Fibroblast of lung (primary cell): ENCODE measurements around the gene ARHGEF7. TPM values are rescaled to one million over a fixed set of nuclear protein-coding genes. Genes with fewer than 3 reads are reported as not detected.
A peak's percentile ranks its signal among the peaks of the same experiment; 100 is the strongest.

Source experiments
- DNase-seq, 2 donors: peaks; one replicate each; pipeline versions ENCODE4 v3.0.0 to v3.0.0-alpha.2; 2010; ENCODE audit warnings: low read depth in 2 of 2
- H2AFZ ChIP-seq: 2 replicates; pipeline ENCODE4 v1.5.1; 2012; ENCODE audit warnings: low read length, control low read depth, inconsistent platforms
- H3K27ac ChIP-seq: 2 replicates; pipeline ENCODE4 v1.5.1; 2011; ENCODE audit warnings: low read length, control low read depth; ENCODE audit not compliant: insufficient read depth
- H3K27me3 ChIP-seq: 2 replicates; pipeline ENCODE4 v1.5.1; 2011; ENCODE audit warnings: mild to moderate bottlenecking, low read length; ENCODE audit not compliant: control insufficient read depth, insufficient read depth
- H3K36me3 ChIP-seq: 2 replicates; pipeline ENCODE4 v1.5.1; 2011; ENCODE audit warnings: low read length; ENCODE audit not compliant: control insufficient read depth, insufficient read depth
- H3K4me1 ChIP-seq: 2 replicates; pipeline ENCODE4 v1.5.1; 2011; ENCODE audit warnings: low read length; ENCODE audit not compliant: control insufficient read depth, insufficient read depth; ENCODE audit errors: extremely low read depth
- H3K4me2 ChIP-seq: 2 replicates; pipeline ENCODE4 v1.5.1; 2011; ENCODE audit warnings: low read length, control low read depth; ENCODE audit not compliant: insufficient read depth; ENCODE audit errors: extremely low read depth
- H3K4me3 ChIP-seq, 4 experiments: fragments of 200-600 bp in 1 of 4; sonication (generic) in 1 of 4; replicated peaks in 1 of 4; 2 replicates each; pipeline ENCODE4 v1.5.1; 2011 to 2016; ENCODE audit warnings: low read length in 4 of 4, low read depth in 3 of 4, mild to moderate bottlenecking in 3 of 4, control low read depth in 2 of 4, inconsistent platforms in 1 of 4, mixed read lengths in 1 of 4; ENCODE audit not compliant: insufficient read depth in 1 of 4; ENCODE audit errors: control extremely low read depth in 1 of 4
- H3K79me2 ChIP-seq: 2 replicates; pipeline ENCODE4 v1.5.1; 2012; ENCODE audit warnings: mild to moderate bottlenecking, low read length, inconsistent platforms; ENCODE audit not compliant: control insufficient read depth, insufficient read depth
- H3K9ac ChIP-seq: 2 replicates; pipeline ENCODE4 v1.5.1; 2011; ENCODE audit warnings: mild to moderate bottlenecking, low read length, control low read depth; ENCODE audit not compliant: insufficient read depth
- H3K9me3 ChIP-seq: 2 replicates; pipeline ENCODE4 v1.5.1; 2012; ENCODE audit warnings: low read depth, low read length; ENCODE audit not compliant: control insufficient read depth, insufficient read depth
- H4K20me1 ChIP-seq: 2 replicates; pipeline ENCODE4 v1.5.1; 2011; ENCODE audit warnings: low read length; ENCODE audit not compliant: control insufficient read depth, insufficient read depth; ENCODE audit errors: extremely low read depth
- EZH2 ChIP-seq: IDR thresholded peaks from 2 replicates; pipeline ENCODE4 v1.5.1; 2012; ENCODE audit warnings: low read length, control low read depth, mild to moderate bottlenecking; ENCODE audit errors: missing control alignments
- polyA plus RNA-seq, 2 donors: library from polyadenylated mRNA; depleted of rRNA in 1 of 2; stranded (reverse) in 1 of 2; unstranded in 1 of 2; fragments of >200 nt; gene quantifications; 2 replicates each; pipeline ENCODE4 v1.2.1, GENCODE V29; 2011 to 2012; ENCODE audit warnings: missing spikeins in 1 of 2
- total RNA-seq: library from RNA; depleted of rRNA; stranded (reverse); fragments of >200 nt; gene quantifications from 2 replicates; pipeline ENCODE4 v1.2.1, GENCODE V29; 2014
- TF ChIP-seq, protein P1 (sequence below), 2 donors: IDR thresholded peaks in 1 of 2; conservative IDR thresholded peaks in 1 of 2; 1 replicate in 1 of 2; 2 replicates in 1 of 2; pipeline ENCODE4 v1.5.1; 2011 to 2012; ENCODE audit warnings: low read length in 2 of 2, control low read depth in 1 of 2, inconsistent platforms in 1 of 2, low read depth in 1 of 2, mild to moderate bottlenecking in 1 of 2

ARHGEF7 gene
- total and polyA plus RNA-seq, 2 donors (not counting 1 experiment from before 2014, with no cell fraction given), result 29.1 to 42.8 TPM

DNA sequence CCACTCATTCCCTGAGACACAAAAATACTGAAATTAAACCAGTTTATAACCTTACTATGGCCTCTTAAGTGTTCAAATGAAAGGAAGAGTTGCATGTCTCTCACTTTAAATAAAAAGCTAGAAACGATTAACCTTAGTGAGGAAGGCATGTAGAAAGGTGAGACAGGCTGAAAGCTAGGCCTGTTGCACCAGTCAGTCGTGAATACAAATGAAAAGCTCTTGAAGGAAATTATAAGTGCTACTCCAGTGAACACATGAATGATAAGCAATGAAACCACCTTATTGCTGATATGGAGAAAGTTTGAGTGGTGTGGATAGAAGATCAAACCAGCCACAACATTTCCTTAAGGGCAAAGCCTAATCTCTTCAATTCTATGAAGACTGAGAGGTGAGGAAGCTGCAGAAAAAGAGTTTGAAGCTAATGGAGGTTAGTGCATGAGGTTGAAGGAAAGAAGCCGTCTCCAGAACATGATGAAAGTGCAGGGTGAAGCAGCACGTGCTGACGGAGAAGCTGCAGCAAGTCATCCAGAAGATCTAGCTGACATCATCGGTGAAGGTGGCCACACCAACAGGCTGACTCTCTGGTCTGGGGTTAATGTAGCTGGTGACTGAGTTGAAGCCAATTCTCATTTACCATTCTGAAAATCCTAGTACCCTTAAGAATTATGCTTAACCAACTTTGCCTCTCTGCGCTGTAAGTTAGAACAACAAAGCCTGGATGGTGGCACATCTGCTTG is 110.9 kb downstream of the ARHGEF7 start:
- DNase-seq, result no peak
- Histone ChIP-seq H3K79me2 (peaks cover 19% of the 10 kb centered on the region), H4K20me1 (no peaks in the 10 kb centered on the region), H3K4me3 (no peak overlapping the region), H3K27ac (no peak overlapping the region), H3K9ac (no peak overlapping the region), H3K9me3 (no peaks in the 10 kb centered on the region), H3K27me3 (no peaks in the 10 kb centered on the region), H3K36me3 (peaks cover 2% of the 10 kb centered on the region), H3K4me2 (no peak overlapping the region), H3K4me1 (no peaks in the 10 kb centered on the region), H2AFZ (no peak overlapping the region)
- TF ChIP-seq EZH2, result no peak
- TF ChIP-seq, protein P1, sequence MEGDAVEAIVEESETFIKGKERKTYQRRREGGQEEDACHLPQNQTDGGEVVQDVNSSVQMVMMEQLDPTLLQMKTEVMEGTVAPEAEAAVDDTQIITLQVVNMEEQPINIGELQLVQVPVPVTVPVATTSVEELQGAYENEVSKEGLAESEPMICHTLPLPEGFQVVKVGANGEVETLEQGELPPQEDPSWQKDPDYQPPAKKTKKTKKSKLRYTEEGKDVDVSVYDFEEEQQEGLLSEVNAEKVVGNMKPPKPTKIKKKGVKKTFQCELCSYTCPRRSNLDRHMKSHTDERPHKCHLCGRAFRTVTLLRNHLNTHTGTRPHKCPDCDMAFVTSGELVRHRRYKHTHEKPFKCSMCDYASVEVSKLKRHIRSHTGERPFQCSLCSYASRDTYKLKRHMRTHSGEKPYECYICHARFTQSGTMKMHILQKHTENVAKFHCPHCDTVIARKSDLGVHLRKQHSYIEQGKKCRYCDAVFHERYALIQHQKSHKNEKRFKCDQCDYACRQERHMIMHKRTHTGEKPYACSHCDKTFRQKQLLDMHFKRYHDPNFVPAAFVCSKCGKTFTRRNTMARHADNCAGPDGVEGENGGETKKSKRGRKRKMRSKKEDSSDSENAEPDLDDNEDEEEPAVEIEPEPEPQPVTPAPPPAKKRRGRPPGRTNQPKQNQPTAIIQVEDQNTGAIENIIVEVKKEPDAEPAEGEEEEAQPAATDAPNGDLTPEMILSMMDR (conservative IDR thresholded peaks at IDR 0.05 in 1 of 2, IDR thresholded peaks at IDR 0.05 in 1 of 2; ENCODE audit: low read depth in 1 of 2, low read length in 2 of 2), result no peak

DNA sequence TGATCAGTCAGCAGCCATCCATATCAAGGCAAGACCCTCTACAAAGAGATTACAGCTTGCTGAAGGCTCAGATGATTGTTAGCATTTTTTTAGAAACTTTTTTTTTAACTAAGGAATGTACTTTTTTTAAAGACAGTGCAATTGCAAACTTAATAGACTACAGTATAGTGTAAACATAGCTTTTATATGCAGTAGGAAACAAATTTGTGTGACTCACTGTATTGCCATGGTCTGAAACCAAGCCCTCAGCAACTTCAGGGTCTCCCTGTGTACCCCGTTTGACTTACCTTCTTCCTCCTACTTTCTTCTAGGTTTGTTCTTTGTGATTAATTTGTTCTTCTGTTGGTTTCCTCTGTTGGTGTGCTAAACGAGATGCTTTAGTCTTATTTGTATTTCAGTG is 112.3 kb downstream of the ARHGEF7 start:
- peaks cover 15% of the 10 kb centered on the region for H3K79me2 ChIP-seq
- H3K4me2 ChIP-seq, result no peak overlapping the region

More for the DNA sequence above, 112.3 kb downstream of the ARHGEF7 start:
- Histone ChIP-seq H3K36me3 (peaks cover 2% of the 10 kb centered on the region), H3K4me3 (no peak overlapping the region), H3K27me3 (no peaks in the 10 kb centered on the region), H3K27ac (no peak overlapping the region), H2AFZ (no peak overlapping the region), H4K20me1 (no peaks in the 10 kb centered on the region), H3K9ac (no peak overlapping the region), H3K4me1 (no peaks in the 10 kb centered on the region), H3K9me3 (no peaks in the 10 kb centered on the region)
- peak in 1 of 2 donors; percentile 28 for DNase-seq
- TF ChIP-seq, protein P1 (conservative IDR thresholded peaks at IDR 0.05 in 1 of 2, IDR thresholded peaks at IDR 0.05 in 1 of 2; ENCODE audit: low read depth in 1 of 2, low read length in 2 of 2), result no peak
- no peak for TF ChIP-seq EZH2
